Inferior parietal cortex (tissue), 1 donor: ENCODE data around the gene NSG2.

ENCODE experiments used
- DNase-seq: peaks from one replicate; pipeline ENCODE4 v3.0.0-alpha.2; 2016; ENCODE audit errors: extremely low spot score

The NSG2 gene

DNA sequence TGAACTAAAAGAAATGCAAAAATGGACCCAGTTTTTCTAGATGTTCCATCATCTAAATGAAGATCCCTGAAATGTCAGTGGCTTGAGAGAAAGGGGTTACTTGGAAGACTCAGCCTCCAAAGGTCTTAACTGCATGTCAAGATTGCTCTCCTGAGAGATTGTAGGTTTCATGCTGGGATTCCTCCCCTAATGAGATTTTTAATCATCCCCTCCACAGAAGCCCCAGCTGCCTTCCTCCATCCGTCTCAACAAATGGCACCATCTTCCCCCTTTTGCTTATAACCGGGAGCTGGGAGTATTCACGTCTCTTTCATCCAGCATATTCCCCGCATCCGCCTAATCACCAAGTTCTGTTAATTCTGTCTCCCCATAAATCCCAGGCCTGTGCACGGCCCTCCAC is 104.5 kb downstream of the NSG2 start:
- DNase-seq, result no peak

DNA sequence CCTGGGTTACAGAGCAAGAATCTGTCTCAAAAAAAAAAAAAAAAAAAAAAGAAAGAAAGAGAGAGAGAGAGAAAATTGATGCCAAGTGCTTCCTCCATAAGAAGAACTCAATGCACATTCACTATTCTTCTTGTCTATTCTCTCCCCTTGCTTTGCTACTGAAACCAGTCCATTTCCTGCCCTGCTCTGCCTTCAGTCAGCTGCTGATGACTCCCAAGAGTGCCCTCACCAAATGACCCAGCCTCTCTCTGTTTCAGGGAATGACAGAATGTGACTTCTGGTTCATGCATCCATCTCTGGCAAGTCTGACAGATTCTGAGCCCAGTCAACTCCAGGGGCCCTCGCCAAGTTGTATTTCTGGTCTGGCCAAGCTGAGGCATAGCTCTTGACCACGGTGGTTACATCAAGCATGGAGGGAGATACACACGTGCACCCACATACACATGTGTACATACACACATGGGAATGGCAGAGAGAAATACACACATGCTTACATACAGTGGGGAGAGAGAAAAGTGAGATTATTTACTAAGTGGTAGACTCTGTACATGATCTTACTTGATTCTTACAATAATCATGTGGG is 106.2 kb downstream of the NSG2 start:
- no peak for DNase-seq

DNA sequence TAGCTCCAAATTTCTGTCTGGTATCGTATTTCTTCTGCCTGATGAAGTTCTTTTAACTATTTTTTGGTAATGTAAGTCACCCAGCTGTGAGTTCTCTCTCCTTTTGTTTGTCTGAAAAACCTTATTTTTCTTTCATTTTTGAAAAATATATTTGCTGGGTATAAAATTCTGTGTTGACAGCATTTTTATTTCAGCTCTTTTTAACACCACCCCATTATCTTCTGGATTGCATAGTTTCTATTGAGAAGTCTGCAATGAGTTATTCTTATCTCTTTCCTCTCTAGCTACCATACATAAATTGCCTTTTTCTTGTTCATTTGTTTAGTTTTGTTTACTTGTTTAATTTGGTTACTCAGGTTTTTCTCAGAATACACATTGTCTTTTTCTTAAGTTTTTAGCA is 109.1 kb downstream of the NSG2 start:
- no peak for DNase-seq

DNA sequence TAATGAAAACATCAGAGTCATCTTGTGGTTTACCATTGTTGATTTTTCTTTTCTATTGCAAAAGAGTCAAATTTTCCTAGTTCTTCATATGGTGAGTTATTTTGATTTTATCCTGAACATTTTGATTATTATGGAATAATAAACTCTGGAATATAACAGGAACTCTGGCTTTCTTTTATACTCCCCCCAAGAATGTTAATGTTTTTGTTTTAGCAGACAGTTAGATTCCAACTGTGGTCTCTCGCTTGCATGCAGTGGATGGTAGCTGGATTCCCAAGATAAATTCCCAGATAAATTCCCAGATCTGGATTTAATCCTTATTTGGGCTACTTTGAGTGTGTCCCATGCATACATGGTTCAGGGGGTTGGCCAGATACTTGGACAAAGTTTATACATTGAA is 109.8 kb downstream of the NSG2 start:
- DNase-seq, result no peak

DNA sequence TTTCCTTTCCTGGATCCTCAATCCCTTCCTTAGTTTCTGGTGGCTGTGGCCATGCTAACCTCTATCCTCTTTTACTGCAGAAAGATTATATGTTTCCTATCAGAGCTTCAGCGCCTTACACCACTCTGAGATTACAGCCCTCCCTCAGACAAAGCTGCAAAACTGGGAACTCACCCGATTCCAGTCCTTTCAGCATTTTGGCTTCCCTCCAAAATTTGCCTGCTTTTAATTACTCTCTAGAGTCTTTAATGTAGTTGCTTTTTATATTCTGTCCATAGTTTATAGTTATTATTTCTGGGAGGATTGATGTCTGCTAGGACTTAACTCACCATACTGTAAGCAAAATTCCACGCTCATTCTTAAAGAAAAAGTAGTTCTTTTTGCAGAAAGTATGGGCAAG is 110.2 kb downstream of the NSG2 start:
- DNase-seq, result no peak

DNA sequence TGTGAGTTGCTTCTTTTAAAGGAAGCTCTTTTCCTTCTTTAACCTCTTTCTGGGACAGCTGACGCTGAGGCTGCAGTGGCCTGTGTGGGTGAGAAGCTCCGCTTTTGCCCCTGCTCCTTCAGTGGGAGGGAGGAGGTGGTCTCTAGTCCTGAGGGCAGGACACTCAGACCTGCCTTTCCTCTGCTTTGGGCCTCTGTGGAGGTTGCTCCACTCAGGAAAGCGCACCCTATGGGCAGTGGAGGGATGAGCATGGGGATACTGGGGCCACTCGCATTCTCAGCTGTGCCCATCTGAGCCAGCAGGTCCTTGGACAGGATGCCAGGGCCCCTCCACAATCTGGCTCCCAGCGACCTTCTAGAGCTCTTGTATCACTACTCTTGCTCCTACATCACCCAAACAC is 111.5 kb downstream of the NSG2 start:
- no peak for DNase-seq
